ENCODE measurements around the gene TXN2.

TXN2 gene

GRCh38 chr22:36470162-36470993, 11.1 kb downstream of the TXN2 start:
- Mint-ChIP-seq H3K36me3 (peaks cover 27 to 53% of the 10 kb centered on the region in 2 donors), H3K27me3 (no peaks in the 10 kb centered on the region), H3K4me3 (no peak overlapping the region), H3K9me3 (no peaks in the 10 kb centered on the region), H3K27ac (no peak overlapping the region), H3K4me1 (peaks cover 19 to 38% of the 10 kb centered on the region in 2 donors)
- peak; percentile 95 to 96 for ATAC-seq (replicated peaks)
- DNase-seq, result peak; percentile 67

- DNase-seq, result no peak
- no peak overlapping the region for H3K4me3 Mint-ChIP-seq
- no peak for ATAC-seq (replicated peaks)
- peaks cover 17 to 34% of the 10 kb centered on the region in 2 donors for H3K4me1 Mint-ChIP-seq
- H3K36me3 Mint-ChIP-seq, result peaks cover 22 to 45% of the 10 kb centered on the region in 2 donors
- H3K27ac Mint-ChIP-seq, result no peak overlapping the region
- H3K9me3 Mint-ChIP-seq, result no peaks in the 10 kb centered on the region
- no peaks in the 10 kb centered on the region for H3K27me3 Mint-ChIP-seq
Observed at GRCh38 chr22:36469094-36469710, 12.2 kb downstream of the TXN2 start.

- DNase-seq (no peak), ATAC-seq (replicated peaks) (no peak)
- peak overlapping the region in 1 of 2 donors; percentile 19 for H3K4me3 Mint-ChIP-seq
- H3K27me3 Mint-ChIP-seq, result no peaks in the 10 kb centered on the region
- H3K9me3 Mint-ChIP-seq, result no peaks in the 10 kb centered on the region
- H3K4me1 Mint-ChIP-seq, result peaks cover 17 to 33% of the 10 kb centered on the region in 2 donors
- peaks cover 22 to 43% of the 10 kb centered on the region in 2 donors for H3K36me3 Mint-ChIP-seq
- no peak overlapping the region for H3K27ac Mint-ChIP-seq
Observed at GRCh38 chr22:36467946-36468345, 13.5 kb downstream of the TXN2 start.

GRCh38 chr22:36467042-36467810, 14.2 kb downstream of the TXN2 start:
- DNase-seq, result no peak
- no peaks in the 10 kb centered on the region for H3K27me3 Mint-ChIP-seq
- peaks cover 17 to 33% of the 10 kb centered on the region in 2 donors for H3K4me1 Mint-ChIP-seq
- no peak overlapping the region for H3K4me3 Mint-ChIP-seq
- no peak for ATAC-seq (replicated peaks)
- peak overlapping the region; percentile 68 for H3K27ac Mint-ChIP-seq
- peaks cover 22 to 36% of the 10 kb centered on the region in 2 donors for H3K36me3 Mint-ChIP-seq
- no peaks in the 10 kb centered on the region for H3K9me3 Mint-ChIP-seq

GRCh38 chr22:36466258-36466657, 15.2 kb downstream of the TXN2 start:
- H3K9me3 Mint-ChIP-seq, result no peaks in the 10 kb centered on the region
- no peak for ATAC-seq (replicated peaks)
- no peak overlapping the region for H3K4me3 Mint-ChIP-seq
- peak overlapping the region; percentile 83 for H3K27ac Mint-ChIP-seq
- DNase-seq, result no peak
- H3K4me1 Mint-ChIP-seq, result peaks cover 18 to 33% of the 10 kb centered on the region in 2 donors
- H3K27me3 Mint-ChIP-seq, result no peaks in the 10 kb centered on the region
- H3K36me3 Mint-ChIP-seq, result peaks cover 15 to 29% of the 10 kb centered on the region in 2 donors

- DNase-seq, result no peak
- Mint-ChIP-seq H3K4me3 (no peak overlapping the region), H3K27ac (peak overlapping the region; percentile 20), H3K27me3 (no peaks in the 10 kb centered on the region), H3K9me3 (no peaks in the 10 kb centered on the region), H3K4me1 (peaks cover 18 to 27% of the 10 kb centered on the region in 2 donors), H3K36me3 (peaks cover 14 to 28% of the 10 kb centered on the region in 2 donors)
- no peak for ATAC-seq (replicated peaks)
Observed at GRCh38 chr22:36465232-36466021, 16.0 kb downstream of the TXN2 start.

- Mint-ChIP-seq H3K36me3 (peaks cover 12 to 24% of the 10 kb centered on the region in 2 donors), H3K9me3 (no peaks in the 10 kb centered on the region), H3K27ac (peak overlapping the region; percentile 34), H3K4me1 (peaks cover 14 to 21% of the 10 kb centered on the region in 2 donors), H3K4me3 (no peak overlapping the region), H3K27me3 (no peaks in the 10 kb centered on the region)
- ATAC-seq (replicated peaks) (no peak), DNase-seq (no peak)
Observed at GRCh38 chr22:36464715-36465231, 16.7 kb downstream of the TXN2 start.

GRCh38 chr22:36463783-36464184, 17.7 kb downstream of the TXN2 start:
- Mint-ChIP-seq H3K27ac (peak overlapping the region; percentile 65), H3K4me1 (peaks cover 14 to 21% of the 10 kb centered on the region in 2 donors), H3K27me3 (no peaks in the 10 kb centered on the region), H3K9me3 (no peaks in the 10 kb centered on the region), H3K4me3 (no peak overlapping the region), H3K36me3 (peaks cover 12 to 24% of the 10 kb centered on the region in 2 donors)
- ATAC-seq (replicated peaks), result no peak
- no peak for DNase-seq

- ATAC-seq (replicated peaks) (peak in 1 of 2 donors; percentile 11), DNase-seq (no peak)
- Mint-ChIP-seq H3K4me1 (peaks cover 8 to 9% of the 10 kb centered on the region in 2 donors), H3K4me3 (no peak overlapping the region), H3K36me3 (peaks cover 8 to 14% of the 10 kb centered on the region in 2 donors), H3K27ac (peak overlapping the region; percentile 82), H3K27me3 (no peaks in the 10 kb centered on the region), H3K9me3 (no peaks in the 10 kb centered on the region)
Observed at GRCh38 chr22:36461665-36462649, 19.5 kb downstream of the TXN2 start.

- H3K27ac Mint-ChIP-seq, result no peak overlapping the region
- H3K4me3 Mint-ChIP-seq, result no peak overlapping the region
- peaks cover 7 to 10% of the 10 kb centered on the region in 2 donors for H3K4me1 Mint-ChIP-seq
- DNase-seq (no peak), ATAC-seq (replicated peaks) (no peak)
- H3K9me3 Mint-ChIP-seq, result no peaks in the 10 kb centered on the region
- no peaks in the 10 kb centered on the region for H3K27me3 Mint-ChIP-seq
- H3K36me3 Mint-ChIP-seq, result no peaks in the 10 kb centered on the region
Observed at GRCh38 chr22:36460202-36460601, 21.2 kb downstream of the TXN2 start.

GRCh38 chr22:36457688-36458450, 23.6 kb downstream of the TXN2 start:
- DNase-seq, result no peak
- Mint-ChIP-seq H3K4me3 (no peak overlapping the region), H3K27me3 (no peaks in the 10 kb centered on the region), H3K9me3 (no peaks in the 10 kb centered on the region), H3K36me3 (no peaks in the 10 kb centered on the region), H3K4me1 (peaks cover 20 to 21% of the 10 kb centered on the region in 2 donors), H3K27ac (no peak overlapping the region)
- no peak for ATAC-seq (replicated peaks)

- Mint-ChIP-seq H3K27me3 (no peaks in the 10 kb centered on the region), H3K36me3 (no peaks in the 10 kb centered on the region), H3K4me3 (no peak overlapping the region), H3K4me1 (peaks cover 28 to 34% of the 10 kb centered on the region in 2 donors), H3K27ac (peak overlapping the region; percentile 63), H3K9me3 (no peaks in the 10 kb centered on the region)
- ATAC-seq (replicated peaks) (no peak), DNase-seq (no peak)
Observed at GRCh38 chr22:36456464-36456845, 25.0 kb downstream of the TXN2 start.
